HuH-7 (cell line): ENCODE results near the gene PPP5C.
"Not testable (repeated sequence)": the region's sequence is repeated elsewhere in the genome, so short reads cannot be mapped to it uniquely, and the experiment has no call there.

Experiments used
- DNase-seq: peaks from one replicate; pipeline ENCODE4 v3.0.0; 2011; ENCODE audit warnings: low spot score

Gene PPP5C

DNA sequence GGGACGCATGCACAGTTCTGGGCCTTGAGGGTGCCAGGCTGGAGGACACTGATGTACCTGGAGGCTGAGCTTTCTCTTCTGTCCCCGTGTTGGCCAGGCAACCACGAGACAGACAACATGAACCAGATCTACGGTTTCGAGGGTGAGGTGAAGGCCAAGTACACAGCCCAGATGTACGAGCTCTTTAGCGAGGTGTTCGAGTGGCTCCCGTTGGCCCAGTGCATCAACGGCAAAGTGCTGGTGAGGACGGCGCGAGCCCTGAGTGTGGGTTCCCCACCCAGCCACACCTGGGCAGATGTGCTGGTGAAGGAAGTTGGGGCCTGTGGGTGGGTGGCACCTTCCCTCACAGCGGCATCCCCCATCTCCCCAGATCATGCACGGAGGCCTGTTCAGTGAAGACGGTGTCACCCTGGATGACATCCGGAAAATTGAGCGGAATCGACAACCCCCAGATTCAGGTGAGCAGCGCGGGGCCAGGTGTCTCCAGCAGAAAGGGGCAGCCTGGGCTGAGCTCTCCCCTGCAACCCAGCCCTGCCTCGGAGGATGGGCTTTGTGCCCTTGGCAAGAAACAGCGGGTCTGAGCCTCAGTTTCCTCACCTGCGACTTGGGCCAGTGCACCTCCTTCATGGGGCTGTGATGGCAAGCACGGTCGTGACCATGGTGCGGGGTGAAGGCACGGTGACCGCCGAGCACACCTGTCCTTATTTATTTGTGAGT lies 40.3 kb downstream of the PPP5C start:
- DNase-seq, result no peak

DNA sequence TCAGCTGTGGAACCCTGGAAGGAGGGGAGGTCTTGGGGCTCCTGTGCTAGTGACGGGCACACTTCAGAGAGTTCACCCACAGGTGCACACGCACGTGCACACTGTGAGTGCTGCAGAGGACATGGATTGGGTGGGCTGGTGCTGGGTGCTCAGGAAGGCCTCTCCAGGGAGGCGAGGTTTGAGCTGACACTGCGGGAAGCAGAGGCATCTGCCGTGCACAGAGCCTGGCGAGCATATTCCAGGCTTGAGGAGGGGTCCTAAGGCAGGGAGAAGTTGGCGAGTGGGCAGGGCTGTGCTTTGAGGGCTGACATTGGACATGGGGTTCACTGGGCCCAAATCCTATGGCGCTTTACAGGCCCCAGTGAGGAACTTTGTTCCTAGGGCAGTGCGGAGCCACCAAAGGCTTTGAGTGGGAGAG lies 40.8 kb downstream of the PPP5C start:
- DNase-seq, result no peak

DNA sequence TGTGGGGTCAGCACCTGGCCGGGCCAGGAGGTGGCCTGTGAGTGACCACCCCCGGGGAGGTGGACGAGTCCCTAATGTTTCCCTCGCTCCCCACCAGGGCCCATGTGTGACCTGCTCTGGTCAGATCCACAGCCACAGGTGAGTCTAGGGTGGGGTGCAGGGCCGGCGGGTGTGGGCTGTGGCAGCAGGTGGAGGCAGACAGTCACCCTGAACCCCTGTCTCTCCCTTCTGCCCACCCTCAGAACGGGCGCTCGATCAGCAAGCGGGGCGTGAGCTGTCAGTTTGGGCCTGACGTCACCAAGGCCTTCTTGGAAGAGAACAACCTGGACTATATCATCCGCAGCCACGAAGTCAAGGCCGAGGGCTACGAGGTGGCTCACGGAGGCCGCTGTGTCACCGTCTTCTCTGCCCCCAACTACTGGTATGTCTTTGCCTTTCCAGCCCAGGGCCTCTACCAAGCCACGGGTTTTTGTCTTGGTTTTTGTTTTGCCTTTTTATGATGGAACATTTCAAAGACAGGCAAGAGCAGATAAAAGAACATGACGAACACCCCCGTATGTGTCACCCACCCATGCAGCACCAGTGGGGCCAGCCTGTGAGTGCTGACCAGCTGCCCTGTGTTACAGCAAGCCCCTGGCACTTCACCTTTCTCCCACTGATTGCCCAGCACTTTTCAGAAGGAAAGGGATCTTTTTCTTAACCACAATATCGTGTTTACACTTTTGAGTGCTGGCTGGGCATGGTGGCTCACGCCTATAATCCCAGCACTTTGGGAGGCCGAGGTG lies 41.6 kb downstream of the PPP5C start:
- DNase-seq, result no peak

DNA sequence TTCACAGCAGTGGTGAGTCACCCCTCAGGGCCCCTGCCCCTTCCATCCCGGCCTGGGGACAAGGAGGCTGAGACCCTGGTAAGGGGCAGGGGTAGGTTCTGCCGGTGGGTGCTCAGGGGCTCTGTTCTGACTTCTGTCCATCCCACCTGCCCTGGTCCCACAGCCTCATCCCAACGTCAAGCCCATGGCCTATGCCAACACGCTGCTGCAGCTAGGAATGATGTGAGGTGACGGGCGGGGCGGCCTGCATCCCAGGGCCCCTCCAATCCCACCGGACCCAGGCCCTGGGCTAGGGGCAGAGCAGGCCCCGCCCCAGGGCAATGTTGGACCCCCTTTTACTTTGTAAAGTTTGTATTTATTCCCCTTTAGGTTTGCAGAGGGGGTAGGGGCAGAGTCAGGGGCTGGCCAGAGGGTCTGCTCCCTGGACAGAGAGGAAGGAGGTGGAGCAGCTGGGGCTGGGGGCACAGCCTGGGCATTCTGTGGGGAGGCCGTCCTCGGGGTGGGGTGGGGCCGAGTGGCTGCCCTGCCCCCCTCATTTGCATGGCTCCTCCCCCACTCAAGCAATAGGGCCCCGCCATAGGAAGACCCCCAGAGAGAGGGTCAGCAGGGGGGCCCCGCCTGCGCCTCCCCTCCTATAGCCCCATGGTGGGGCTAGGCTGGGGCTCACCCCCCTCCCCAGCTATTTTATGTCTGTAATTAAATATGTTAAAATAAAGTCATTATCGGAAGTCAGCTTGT lies 43.4 kb downstream of the PPP5C start:
- no peak for DNase-seq

DNA sequence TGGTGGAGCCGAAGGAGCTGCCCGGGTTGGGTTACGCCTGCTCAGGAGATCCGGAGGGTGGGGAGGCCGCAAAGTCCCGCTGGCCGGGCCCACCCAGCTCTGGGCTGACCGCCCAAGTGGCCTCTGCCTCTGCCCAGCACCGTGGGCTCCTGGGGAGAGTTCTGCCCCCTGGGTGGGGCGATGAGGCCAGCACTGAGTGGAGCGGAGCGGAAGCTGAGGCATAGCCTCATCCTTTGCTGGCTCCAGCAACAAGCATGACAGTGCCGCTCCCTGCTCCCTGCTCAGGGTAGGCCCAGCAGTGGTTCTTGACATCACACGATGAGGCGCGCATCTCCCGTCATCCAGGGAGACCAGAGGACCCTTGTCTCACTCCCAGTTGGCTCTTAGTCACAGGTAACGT lies 44.0 kb downstream of the PPP5C start:
- no peak for DNase-seq

DNA sequence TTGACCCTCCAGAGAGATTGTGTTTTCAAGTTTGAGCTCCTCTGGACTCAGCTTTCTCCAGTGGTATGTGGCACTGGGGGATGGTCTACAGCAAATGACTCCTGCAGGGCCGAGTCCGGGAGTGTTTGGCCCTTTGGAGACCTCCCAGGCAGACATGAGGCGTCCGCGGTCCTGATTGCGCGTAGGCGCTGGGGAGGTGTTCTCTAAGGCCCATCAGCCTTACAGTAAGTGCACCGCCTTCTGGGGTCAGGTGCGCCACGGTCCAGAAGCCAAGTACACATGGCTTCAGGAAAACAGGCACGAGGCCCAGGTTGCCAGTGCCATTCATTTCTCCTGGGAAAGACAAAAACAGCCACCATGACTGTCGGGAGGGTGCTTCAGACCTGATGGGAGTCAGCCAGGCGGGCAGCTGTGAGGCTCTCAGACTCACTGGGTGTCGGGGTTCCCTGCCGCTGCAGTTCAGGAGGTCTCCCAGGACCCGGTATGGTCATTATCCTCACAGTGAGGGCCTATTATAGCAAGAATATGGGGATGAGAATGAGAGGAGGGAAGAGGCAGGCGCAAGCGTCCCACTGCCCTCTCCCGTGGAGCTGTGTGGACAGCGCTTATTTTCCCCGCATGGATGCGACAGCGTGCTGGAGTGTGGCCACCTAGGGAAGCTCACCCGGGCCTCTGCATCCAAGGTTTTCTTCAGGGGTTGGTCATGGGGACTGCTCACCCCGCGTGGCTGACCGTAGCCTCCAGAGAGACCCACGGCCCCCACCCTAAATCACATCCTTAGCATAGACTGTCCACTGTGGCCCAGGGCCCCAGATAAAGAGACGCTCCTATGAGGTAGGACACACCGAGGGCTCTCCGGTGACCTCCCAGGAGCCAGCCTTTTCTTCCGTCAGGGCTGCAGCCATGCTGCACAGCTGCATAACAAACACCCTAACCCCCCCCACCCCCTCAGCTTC lies 44.7 kb downstream of the PPP5C start:
- DNase-seq, result no peak

DNA sequence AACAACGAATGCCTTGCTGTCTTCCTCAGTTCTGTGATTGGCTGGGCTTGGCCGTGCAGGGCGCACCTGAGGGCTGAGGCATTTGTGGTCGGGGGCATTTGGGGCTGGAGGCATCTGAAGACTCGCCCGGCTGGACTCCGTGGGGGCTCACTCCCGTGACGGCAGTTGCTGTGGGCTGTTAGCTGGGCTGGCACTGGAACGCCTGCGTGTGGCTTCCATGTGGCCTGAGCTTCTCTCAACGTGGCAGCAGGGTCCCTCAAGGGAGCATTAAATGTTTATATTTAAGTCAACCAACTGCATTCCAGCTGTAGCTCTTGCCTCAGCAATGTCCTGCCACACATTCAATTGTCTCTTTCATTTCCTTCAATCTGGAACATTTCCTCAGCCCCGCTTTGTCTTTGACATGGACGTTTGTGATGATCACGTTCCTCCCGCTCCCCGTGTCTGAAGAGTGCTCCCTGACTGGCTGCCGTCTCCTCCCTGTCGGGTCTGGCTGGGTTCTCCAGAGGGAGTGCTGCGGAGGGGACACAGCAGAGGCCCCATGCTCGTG lies 45.4 kb downstream of the PPP5C start:
- no peak for DNase-seq

DNA sequence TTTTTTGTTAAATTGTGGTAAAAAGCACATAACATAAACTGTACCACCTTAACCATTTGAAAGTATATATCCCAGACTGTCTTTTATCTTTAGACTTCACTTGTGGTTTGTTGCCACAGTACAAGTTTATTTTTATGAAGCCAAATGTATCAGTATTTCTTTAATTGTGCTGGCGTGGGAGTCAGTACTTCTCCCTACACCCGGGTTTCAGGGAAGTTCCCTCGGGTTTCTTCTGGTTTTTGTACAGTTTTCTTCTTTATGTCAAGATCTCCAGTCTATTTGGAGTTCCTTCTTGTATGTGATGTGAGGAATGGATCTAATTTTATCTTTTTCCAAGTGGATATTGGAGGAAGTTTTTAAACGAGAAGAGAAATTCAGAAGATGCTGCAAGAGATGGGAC lies 46.0 kb downstream of the PPP5C start:
- DNase-seq, result no peak

DNA sequence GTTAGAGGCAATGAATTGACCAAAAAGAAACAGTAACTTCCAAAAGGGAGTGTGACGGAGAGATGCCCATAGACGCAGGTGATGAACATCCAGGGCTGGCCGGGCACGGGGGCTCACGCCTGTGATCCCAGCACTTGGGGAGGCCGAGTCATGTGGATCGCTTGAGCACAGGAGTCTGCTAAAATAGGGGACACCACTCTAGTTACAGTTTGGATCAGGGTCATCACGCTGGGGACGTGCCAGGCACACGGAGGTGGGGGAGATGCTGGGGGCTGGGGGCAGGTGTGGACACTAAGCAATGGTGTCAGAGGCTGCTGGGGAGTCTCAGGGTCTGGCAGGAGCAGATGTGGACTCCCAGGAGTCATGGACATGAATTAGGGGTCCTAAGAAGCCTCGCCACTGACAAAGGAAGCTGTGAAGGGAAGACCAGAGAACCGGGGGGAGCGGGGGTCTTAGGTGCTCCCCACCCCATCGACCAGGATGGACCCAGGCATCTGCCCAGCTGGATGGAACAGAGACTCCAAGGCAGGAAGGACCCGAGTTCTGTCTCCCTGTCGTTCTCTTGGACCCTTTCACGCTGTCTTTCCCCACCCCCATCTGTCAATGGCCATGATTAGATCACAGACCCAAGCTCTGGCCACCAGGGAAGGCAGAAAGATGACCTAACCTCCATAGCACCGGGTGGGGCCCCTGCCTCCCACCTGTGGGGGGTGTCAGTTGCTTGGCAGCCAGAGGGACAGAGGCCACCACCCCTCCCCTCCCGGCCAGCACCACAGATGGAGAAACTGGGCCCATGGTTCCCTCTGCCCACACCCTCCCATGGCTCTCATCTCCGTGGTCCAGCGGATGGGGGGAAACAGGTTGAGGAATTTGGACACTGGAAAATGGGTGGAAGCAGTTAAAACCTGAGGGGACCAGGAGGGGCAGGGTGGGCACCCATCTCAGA lies 46.8 kb downstream of the PPP5C start:
- DNase-seq, result no peak

DNA sequence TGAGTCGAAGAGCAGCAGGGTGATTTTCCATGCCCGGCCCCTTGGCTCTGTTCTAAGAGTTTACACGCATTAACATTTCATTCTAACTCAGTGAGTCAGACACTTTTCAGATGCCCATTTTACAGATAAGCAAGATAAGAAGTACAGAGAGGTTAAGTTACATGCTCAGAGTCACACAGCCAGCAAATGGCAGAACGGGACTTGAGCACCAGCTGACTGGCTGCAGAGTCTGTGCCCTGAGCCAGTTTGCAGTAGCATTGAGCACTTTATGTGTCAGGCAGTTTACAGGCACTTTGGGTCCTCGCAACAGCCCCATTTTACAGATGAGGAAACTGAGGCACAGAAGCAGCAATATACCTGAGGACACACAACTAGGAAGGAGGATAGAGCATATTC lies 47.5 kb downstream of the PPP5C start:
- DNase-seq, result no peak

DNA sequence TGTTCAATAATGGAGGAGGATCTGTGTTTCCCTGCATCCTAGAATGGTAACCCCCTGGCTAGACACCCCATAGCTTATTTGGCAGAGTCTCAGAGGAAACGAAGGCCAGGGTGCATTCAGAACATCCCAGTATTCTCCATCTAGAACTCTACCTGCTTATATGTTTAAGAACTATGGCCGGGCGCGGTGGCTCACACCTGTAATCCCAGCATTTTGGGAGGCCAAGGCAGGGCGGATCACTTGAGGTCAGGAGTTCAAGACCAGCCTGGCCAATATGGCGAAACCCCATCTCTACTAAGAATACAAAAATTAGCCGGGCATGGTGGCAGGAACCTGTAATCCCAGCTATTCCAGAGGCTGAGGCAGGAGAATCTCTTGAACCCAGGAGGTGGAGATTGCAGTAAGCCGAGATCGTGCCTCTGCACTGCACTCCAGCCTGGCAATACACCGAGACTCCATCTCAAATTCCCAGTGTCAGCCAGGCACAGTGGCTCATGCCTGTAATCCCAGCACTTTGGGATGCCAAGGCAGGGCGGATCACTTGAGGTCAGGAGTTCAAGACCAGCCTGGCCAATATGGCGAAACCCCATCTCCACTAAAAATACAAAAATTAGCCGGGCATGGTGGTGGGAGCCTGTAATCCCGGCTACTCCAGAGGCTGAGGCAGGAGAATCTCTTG lies 51.1 kb downstream of the PPP5C start:
- DNase-seq, result not testable (repeated sequence)

DNA sequence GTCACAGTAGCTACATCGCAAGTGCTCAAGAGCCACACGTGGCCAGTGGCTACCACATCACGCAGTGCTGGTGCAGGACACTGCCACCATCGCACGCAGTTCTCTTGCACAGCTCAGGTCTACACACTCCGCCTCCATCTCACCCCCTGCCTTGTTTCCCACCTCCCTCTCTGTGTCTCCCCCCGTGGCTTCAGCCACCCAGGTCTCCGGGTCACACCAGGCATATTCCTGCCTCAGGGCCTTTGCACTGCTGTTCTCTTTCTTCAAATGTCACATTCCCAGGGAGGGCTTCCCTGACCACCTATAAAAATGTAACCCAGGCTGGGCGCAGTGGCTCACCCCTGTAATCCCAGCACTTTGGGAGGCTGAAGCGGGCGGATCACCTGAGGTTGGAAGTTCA lies 55.8 kb downstream of the PPP5C start:
- DNase-seq, result no peak

DNA sequence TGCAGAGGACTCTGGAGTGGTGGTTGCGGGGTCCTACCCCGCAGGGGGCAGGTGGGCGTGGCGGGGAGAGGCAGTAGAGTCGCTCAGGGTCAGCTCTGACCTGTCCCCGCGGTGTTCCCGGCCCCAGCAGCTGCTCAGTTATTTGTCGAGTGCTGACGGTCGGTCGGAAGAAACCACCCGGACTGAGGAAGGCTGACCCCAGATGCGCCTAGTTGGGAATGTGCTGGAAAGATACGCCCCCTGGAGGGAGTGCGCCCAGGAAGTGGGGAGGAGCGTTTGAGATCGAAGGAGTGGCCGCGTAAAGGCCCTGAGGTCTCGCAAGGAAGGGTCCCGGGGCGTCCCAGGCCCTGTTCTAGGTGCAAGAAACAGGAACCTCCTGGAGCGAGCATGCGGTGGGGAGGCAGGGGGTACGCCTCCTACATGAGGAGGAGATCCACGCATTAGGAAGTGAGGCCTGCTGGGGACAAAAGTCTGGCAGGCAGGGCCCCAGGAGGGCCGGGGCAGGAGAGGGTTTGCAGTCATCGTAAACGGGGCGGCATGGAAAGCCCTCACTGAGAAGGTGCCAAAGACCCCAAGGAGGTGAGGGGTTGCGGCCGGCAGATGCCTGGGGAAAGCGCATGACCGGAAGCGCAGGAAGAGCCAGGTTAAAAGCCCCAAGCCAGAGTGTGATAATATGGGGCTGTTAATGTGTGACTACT lies 57.3 kb downstream of the PPP5C start:
- DNase-seq, result peak; percentile 52

DNA sequence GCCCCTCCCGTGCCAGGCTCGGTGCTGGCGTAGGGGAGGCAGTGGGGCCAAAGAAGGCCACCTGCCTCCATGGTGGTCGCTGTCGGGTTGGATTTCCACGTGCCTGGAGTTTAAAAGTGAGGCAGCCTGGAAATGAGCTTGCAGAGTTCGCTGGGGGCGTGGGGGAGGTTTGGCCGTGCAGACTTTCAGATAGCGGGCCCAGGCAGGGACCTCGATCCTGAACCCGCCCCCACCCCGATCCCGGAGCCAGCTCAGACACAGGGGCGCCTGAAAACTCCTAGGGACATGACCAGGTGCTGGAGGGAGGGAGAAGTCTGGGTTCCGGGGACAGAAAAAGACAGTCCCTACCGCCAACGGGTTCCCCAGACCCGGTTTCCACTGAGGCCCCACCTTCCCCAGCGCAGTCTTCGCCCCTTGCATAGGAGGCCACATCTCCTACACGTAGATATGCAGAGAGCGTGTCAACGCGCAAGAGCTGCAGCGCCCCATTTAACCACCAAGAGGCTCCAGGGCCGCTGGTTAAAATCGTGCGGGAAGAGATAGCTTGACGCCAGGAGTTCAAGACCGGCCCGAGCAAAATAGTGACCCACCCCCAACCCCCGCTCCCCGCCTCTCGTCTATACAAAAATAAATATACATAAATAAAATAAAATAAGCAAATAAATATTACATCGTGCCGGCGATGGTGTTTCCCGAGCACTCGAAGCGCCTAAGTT lies 58.0 kb downstream of the PPP5C start:
- DNase-seq, result peak; percentile 42

DNA sequence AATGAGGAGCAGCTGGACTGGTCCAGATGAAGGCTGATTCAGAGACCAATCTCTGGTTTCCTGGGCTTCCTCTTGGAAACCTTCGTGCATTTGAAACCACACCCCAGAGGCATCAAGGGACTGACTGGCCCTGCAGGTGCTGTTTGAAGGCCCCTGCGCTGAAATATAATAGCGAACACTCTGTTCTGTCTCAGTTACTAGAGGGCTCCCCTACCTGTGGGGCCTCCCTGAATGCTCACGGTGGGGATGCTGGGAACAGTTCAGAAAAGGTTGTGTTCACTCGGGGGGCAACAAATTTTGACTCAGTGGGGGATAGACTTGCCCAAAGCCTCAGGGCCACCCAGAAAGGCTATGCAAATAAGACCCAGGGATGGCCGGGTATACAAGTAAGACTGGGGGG lies 60.1 kb downstream of the PPP5C start:
- no peak for DNase-seq

DNA sequence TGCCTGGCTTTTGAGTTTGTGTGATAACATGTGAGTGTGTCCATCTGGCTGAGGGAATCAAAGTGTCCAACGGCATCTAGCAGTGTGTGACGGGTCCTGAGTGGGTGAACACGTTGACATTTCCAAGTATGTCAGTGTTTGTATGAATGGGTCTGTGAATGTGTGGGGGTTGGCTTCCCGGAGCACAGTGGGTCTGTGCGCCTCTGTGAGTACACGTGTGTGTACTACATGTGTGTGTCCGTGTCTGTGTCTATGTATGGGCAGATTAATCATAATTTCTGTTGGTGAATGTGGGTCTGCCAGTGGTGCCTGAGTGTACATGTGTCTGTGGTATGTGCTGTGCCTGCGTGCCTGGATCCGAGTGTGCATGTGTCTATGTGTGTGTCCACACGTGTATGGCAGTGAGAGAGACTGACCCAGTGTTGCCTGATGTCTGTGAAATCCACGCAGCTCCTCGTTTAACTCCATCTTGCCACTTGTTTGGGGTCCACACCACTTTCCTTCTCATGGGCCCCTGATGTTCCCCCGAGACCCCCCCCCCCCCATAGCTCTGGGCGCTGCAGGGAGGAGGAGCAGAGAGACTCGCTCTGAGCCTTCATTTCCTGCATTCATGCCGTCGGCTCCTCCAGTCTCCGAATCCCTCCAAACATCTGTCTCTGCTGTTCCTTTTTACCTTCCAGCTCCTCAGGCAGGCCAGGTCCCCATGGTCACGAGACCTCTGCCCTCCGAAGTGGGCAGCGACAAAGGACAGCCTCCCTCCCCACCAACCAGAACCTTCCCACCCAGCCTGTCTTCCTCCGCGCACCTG lies 61.2 kb downstream of the PPP5C start:
- DNase-seq, result no peak

DNA sequence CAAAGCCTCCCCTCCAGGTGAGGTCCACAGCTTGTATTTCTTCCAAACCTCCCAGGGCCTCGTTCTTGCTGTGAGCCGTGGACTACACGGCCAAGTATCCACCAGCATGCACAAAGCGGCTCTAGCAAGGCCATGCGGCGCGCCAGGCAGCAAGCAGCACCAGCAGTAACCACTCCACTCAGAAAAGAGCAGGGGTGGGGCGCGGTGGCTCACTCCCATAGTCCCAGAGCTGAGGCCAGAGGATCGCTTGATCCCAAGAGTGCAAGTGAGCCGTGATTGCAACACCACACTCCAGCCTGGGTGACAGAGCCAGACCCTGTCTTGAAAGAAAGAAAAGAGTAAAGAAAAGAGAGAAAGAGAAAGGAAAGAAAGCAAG lies 61.8 kb downstream of the PPP5C start:
- DNase-seq, result no peak

DNA sequence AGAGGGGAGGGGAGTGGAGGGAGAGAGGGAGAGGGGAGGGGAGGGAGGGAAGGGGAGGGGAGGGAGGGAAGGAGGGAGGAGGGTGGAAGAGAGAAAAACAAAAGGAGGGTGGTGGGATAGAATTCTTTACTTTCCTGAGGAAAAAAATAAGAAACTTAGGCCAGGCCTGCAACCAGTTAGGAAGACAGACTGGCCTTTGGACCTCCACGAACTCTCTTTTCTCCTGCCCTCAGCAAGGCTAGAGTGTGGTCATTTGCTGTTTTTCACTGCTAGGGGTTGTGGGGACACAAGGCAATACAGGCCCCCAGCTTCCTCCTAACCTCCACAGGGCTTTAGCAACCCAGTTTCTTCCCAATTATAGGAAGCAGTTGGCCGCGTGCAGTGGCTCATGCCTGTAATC lies 62.3 kb downstream of the PPP5C start:
- no peak for DNase-seq
